HepG2 (cell line): Measurements from ENCODE around the gene PTGR1. TPM values are rescaled to one million over a fixed set of nuclear protein-coding genes. Genes with fewer than 3 reads are reported as not detected.

Experiments used
- ARID2 ChIP-seq: sonication (generic); formaldehyde crosslinking; IDR thresholded peaks from 2 replicates; pipeline ENCODE4 v1.8.1; 2022; ENCODE audit warnings: mild to moderate bottlenecking, missing genetic modification reagents, borderline replicate concordance
- ARID5B ChIP-seq: IDR thresholded peaks from 2 replicates; pipeline ENCODE4 v1.4.0; 2020; ENCODE audit warnings: mild to moderate bottlenecking, missing genetic modification reagents
- EP300 ChIP-seq, 3 experiments: sonication (generic) in 1 of 3; formaldehyde crosslinking in 1 of 3; IDR thresholded peaks; 2 replicates each; pipeline versions ENCODE4 v1.5.1 to v1.6.1; 2011 to 2020; ENCODE audit warnings: low read depth in 2 of 3, low read length in 2 of 3, borderline replicate concordance in 1 of 3, improper control_type of control experiment in 1 of 3, mild to moderate bottlenecking in 1 of 3, missing genetic modification reagents in 1 of 3, moderate library complexity in 1 of 3
- FOXA1 ChIP-seq, 2 experiments: fragments of 450-650 bp in 1 of 2; sonication (generic) in 1 of 2; formaldehyde crosslinking in 1 of 2; IDR thresholded peaks; 2 replicates each; pipeline versions ENCODE4 v1.4.0 to v1.6.1; 2016 to 2020; ENCODE audit warnings: missing genetic modification reagents in 1 of 2
- FOXA3 ChIP-seq: IDR thresholded peaks from 2 replicates; pipeline ENCODE4 v1.6.1; 2016; ENCODE audit warnings: missing genetic modification reagents, missing compliant biosample characterization
- GATAD2A ChIP-seq: IDR thresholded peaks from 2 replicates; pipeline ENCODE4 v1.6.1; 2016
- HDAC2 ChIP-seq: sonication (generic); formaldehyde crosslinking; IDR thresholded peaks from 2 replicates; pipeline ENCODE4 v1.4.0; 2020; ENCODE audit warnings: missing genetic modification reagents
- HHEX ChIP-seq: IDR thresholded peaks from 2 replicates; pipeline ENCODE4 v1.6.1; 2016; ENCODE audit warnings: control low read depth
- NKX3-1 ChIP-seq: sonication (generic); formaldehyde crosslinking; IDR thresholded peaks from 2 replicates; pipeline ENCODE4 v1.5.0; 2020; ENCODE audit warnings: missing genetic modification reagents
- NR2F6 ChIP-seq, 2 experiments: IDR thresholded peaks; 2 replicates each; pipeline ENCODE4 v1.6.1; 2016; ENCODE audit warnings: antibody characterized with exemption in 1 of 2, mild to moderate bottlenecking in 1 of 2
- PHF21A ChIP-seq: sonication (generic); formaldehyde crosslinking; IDR thresholded peaks from 2 replicates; pipeline ENCODE4 v1.5.0; 2020; ENCODE audit warnings: mild to moderate bottlenecking, missing genetic modification reagents
- SOX6 ChIP-seq, 2 experiments: fragments of 450-650 bp in 1 of 2; sonication (generic) in 1 of 2; formaldehyde crosslinking in 1 of 2; IDR thresholded peaks; 2 replicates each; pipeline versions ENCODE4 v1.4.0 to v1.6.1; 2017 to 2020; ENCODE audit warnings: antibody characterized with exemption in 1 of 2, mild to moderate bottlenecking in 1 of 2, missing genetic modification reagents in 1 of 2
- TARDBP ChIP-seq: sonication (generic); formaldehyde crosslinking; IDR thresholded peaks from 2 replicates; pipeline ENCODE4 v1.8.0; 2022; ENCODE audit warnings: mild to moderate bottlenecking, missing genetic modification reagents
- THAP11 ChIP-seq: IDR thresholded peaks from 2 replicates; pipeline ENCODE4 v1.6.1; 2016; ENCODE audit warnings: missing biosample characterization, missing genetic modification reagents
- TIGD3 ChIP-seq: sonication (generic); formaldehyde crosslinking; IDR thresholded peaks from 2 replicates; pipeline ENCODE4 v1.5.1; 2020; ENCODE audit warnings: mild to moderate bottlenecking, missing genetic modification reagents, borderline replicate concordance
- ZBTB10 ChIP-seq: sonication (generic); formaldehyde crosslinking; IDR thresholded peaks from 2 replicates; pipeline ENCODE4 v1.4.0; 2020; ENCODE audit warnings: missing genetic modification reagents, borderline replicate concordance
- ZMYM4 ChIP-seq: sonication (generic); formaldehyde crosslinking; IDR thresholded peaks from 2 replicates; pipeline ENCODE4 v1.8.1; 2023; ENCODE audit warnings: mild to moderate bottlenecking, missing genetic modification reagents
- ZNF614 ChIP-seq: IDR thresholded peaks from 2 replicates; pipeline ENCODE4 v1.6.1; 2018; ENCODE audit warnings: missing biosample characterization, missing genetic modification reagents, inconsistent platforms, borderline replicate concordance
- ZSCAN5A ChIP-seq: sonication (generic); formaldehyde crosslinking; IDR thresholded peaks from 2 replicates; pipeline ENCODE4 v1.8.0; 2022; ENCODE audit warnings: mild to moderate bottlenecking, missing genetic modification reagents, borderline replicate concordance
- polyA plus RNA-seq, 8 experiments: library from polyadenylated mRNA; depleted of rRNA in 3 of 8; stranded (reverse) in 7 of 8; unstranded in 1 of 8; fragments of >200 nt; fragmentation: Illumina TruSeq in 4 of 8; extraction: Trizol in 4 of 8; gene quantifications; 2 replicates each; pipeline versions ENCODE4 v1.2.1 to v1.2.3, GENCODE V29; 2011 to 2016; ENCODE audit warnings: low read depth in 4 of 8, missing spikeins in 1 of 8, mixed read lengths in 1 of 8; ENCODE audit not compliant: insufficient read depth in 1 of 8
- total RNA-seq, 5 experiments: library from RNA; depleted of rRNA; stranded (reverse); fragments of >200 nt; fragmentation: Illumina TruSeq; extraction: Trizol; gene quantifications; 2 replicates each; pipeline ENCODE4 v1.2.3, GENCODE V29; 2016; ENCODE audit warnings: low read depth in 1 of 5

PTGR1 gene
- total and polyA plus RNA-seq, 2 of the 13 experiments (the other 11 are each of a cell fraction or from before 2014, with no cell fraction given), result 6.0 to 15.8 TPM

GRCh38 chr9:111634860-111635259 lies 35.4 kb upstream of the PTGR1 start (continued):
- TF ChIP-seq NR2F6 (IDR thresholded peaks at IDR 0.05) (peak; percentile 13; the same call in 1 of the 2 replicates), NR2F6 (CRISPR knock-in tag; IDR thresholded peaks at IDR 0.05) (peak; percentile 16; the same call in 1 of the 2 replicates), ZMYM4 (CRISPR knock-in tag) (peak; percentile 19; the same call in 1 of the 2 replicates), GATAD2A (CRISPR knock-in tag) (peak; percentile 84), ARID2 (CRISPR knock-in tag) (0 out of 2 replicates have a peak, but pooled peaks have one; percentile 43), ZSCAN5A (peak; percentile 62; the same call in 1 of the 2 replicates), ZBTB10 (CRISPR knock-in tag) (0 out of 2 replicates have a peak, but pooled peaks have one; percentile 37), EP300 (IDR thresholded peaks at IDR 0.05; ENCODE audit: low read depth in 2 of 2, low read length in 2 of 2) (peak in 1 of 2 experiments; percentile 65; a peak in 2 of 4 replicates), EP300 (CRISPR knock-in tag; IDR thresholded peaks at IDR 0.05; ENCODE audit: borderline replicate concordance) (peak; percentile 30; the same call in 1 of the 2 replicates), ARID5B (CRISPR knock-in tag) (peak; percentile 86), HDAC2 (CRISPR knock-in tag) (peak; percentile 87; the same call in 1 of the 2 replicates), HHEX (CRISPR knock-in tag) (peak; percentile 66), SOX6 (IDR thresholded peaks at IDR 0.05) (no peak), SOX6 (CRISPR knock-in tag; IDR thresholded peaks at IDR 0.05) (peak; percentile 19; the same call in 1 of the 2 replicates), THAP11 (CRISPR knock-in tag) (0 out of 2 replicates have a peak, but pooled peaks have one; percentile 35), ZNF614 (CRISPR knock-in tag) (0 out of 2 replicates have a peak, but pooled peaks have one; percentile 19), PHF21A (CRISPR knock-in tag) (peak; percentile 74), NKX3-1 (CRISPR knock-in tag) (0 out of 2 replicates have a peak, but pooled peaks have one; percentile 35), FOXA3 (CRISPR knock-in tag) (peak; percentile 92), TIGD3 (CRISPR knock-in tag) (no peak), FOXA1 (IDR thresholded peaks at IDR 0.05) (peak; percentile 79), FOXA1 (CRISPR knock-in tag; IDR thresholded peaks at IDR 0.05) (peak; percentile 91), TARDBP (CRISPR knock-in tag) (peak; percentile 37; the same call in 1 of the 2 replicates)
